ENCODE data around the gene MYO18B.

The MYO18B gene

GRCh38 chr22:25935266-25936058 is 193.5 kb downstream of the MYO18B start:
- no peak for DNase-seq (ENCODE audit: low read depth in 2 of 3, low spot score in 1 of 3)

- DNase-seq (ENCODE audit: low read depth in 2 of 3, low spot score in 1 of 3), result no peak
These were observed 196.2 kb downstream of the MYO18B start for GRCh38 chr22:25938151-25938550.

GRCh38 chr22:25939384-25939783 is 197.4 kb downstream of the MYO18B start:
- no peak for DNase-seq (ENCODE audit: low read depth in 2 of 3, low spot score in 1 of 3)

- DNase-seq (ENCODE audit: low read depth in 2 of 3, low spot score in 1 of 3), result no peak
These were observed 198.5 kb downstream of the MYO18B start for GRCh38 chr22:25940479-25940878.

- no peak for DNase-seq (ENCODE audit: low read depth in 2 of 3, low spot score in 1 of 3)
These were observed 199.5 kb downstream of the MYO18B start for GRCh38 chr22:25941365-25941960.

- DNase-seq (ENCODE audit: low read depth in 2 of 3, low spot score in 1 of 3), result no peak
These were observed 200.3 kb downstream of the MYO18B start for GRCh38 chr22:25942115-25942855.

GRCh38 chr22:25942856-25943411 is 200.9 kb downstream of the MYO18B start:
- DNase-seq (ENCODE audit: low read depth in 2 of 3, low spot score in 1 of 3), result no peak

GRCh38 chr22:25950111-25950510 is 208.1 kb downstream of the MYO18B start:
- no peak for DNase-seq (ENCODE audit: low read depth in 2 of 3, low spot score in 1 of 3)

- no peak for DNase-seq (ENCODE audit: low read depth in 2 of 3, low spot score in 1 of 3)
These were observed 211.3 kb downstream of the MYO18B start for GRCh38 chr22:25953276-25953675.

- no peak for DNase-seq (ENCODE audit: low read depth in 2 of 3, low spot score in 1 of 3)
These were observed 211.9 kb downstream of the MYO18B start for GRCh38 chr22:25953919-25954318.

GRCh38 chr22:25955323-25955722 is 213.3 kb downstream of the MYO18B start:
- no peak for DNase-seq (ENCODE audit: low read depth in 2 of 3, low spot score in 1 of 3)

- DNase-seq (ENCODE audit: low read depth in 2 of 3, low spot score in 1 of 3), result no peak
These were observed 214.8 kb downstream of the MYO18B start for GRCh38 chr22:25956801-25957200.

GRCh38 chr22:25959818-25960774 is 218.1 kb downstream of the MYO18B start:
- no peak for DNase-seq (ENCODE audit: low read depth in 2 of 3, low spot score in 1 of 3)

- no peak for DNase-seq (ENCODE audit: low read depth in 2 of 3, low spot score in 1 of 3)
These were observed 219.7 kb downstream of the MYO18B start for GRCh38 chr22:25961699-25962098.

GRCh38 chr22:25962711-25963110 is 220.7 kb downstream of the MYO18B start:
- DNase-seq (ENCODE audit: low read depth in 2 of 3, low spot score in 1 of 3), result no peak

- DNase-seq (ENCODE audit: low read depth in 2 of 3, low spot score in 1 of 3), result no peak
These were observed 223.2 kb downstream of the MYO18B start for GRCh38 chr22:25964961-25965730.

- no peak for DNase-seq (ENCODE audit: low read depth in 2 of 3, low spot score in 1 of 3)
These were observed 224.5 kb downstream of the MYO18B start for GRCh38 chr22:25966448-25966913.

GRCh38 chr22:25969286-25969685 is 227.3 kb downstream of the MYO18B start:
- no peak for DNase-seq (ENCODE audit: low read depth in 2 of 3, low spot score in 1 of 3)

- DNase-seq (ENCODE audit: low read depth in 2 of 3, low spot score in 1 of 3), result no peak
These were observed 227.9 kb downstream of the MYO18B start for GRCh38 chr22:25969901-25970300.
